Germinal center (tissue), 1 donor: ENCODE results near the gene SP5.
"Not testable (repeated sequence)": the region's sequence is repeated elsewhere in the genome, so short reads cannot be mapped to it uniquely, and the experiment has no call there.

ENCODE experiments used
- DNase-seq: peaks from one replicate; pipeline ENCODE4 v3.0.0; 2012; ENCODE audit warnings: mixed read lengths, low spot score

Gene SP5

DNA sequence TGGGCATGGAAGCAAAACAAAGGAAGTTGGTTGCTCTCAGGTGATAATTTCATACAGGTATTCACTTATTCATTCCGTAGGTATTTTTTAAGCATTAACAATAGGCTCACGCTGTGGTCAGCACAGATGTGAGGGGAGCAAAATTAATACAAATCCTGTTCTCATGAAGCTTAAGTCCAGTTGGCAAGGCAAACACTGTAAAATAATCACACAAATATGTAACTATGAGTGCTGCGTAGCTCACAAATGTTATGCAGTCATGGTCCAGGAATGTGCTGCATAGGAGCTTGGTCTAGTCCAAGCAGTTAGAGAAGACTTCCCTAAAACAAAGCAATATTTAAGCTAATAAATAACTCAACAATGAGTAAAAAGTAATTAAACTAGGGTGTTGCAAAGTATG, 23.9 kb downstream of the SP5 start:
- DNase-seq, result no peak

GRCh38 chr2:170739507-170740046, 24.4 kb downstream of the SP5 start:
- no peak for DNase-seq

DNA sequence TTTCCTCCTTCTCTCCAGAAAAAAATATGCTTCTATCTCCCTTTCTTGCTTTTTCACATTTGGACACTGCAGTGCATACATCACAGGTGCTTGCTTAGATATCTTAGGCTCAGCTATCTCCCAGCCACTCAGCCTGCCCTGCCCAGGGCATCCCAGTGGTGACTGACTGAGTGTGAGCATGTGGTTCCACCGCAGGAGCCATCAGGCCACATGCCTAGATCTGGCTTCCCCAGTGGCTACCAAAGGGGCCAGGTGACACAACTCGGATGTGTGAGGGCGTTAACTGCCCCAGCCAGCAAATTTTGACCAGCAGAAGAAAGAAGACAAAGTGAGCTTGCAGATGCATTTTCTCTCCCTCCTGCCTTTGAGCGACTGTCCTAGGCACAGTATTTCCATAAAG, 25.5 kb downstream of the SP5 start:
- no peak for DNase-seq

GRCh38 chr2:170742000-170742399, 26.9 kb downstream of the SP5 start:
- DNase-seq, result no peak

DNA sequence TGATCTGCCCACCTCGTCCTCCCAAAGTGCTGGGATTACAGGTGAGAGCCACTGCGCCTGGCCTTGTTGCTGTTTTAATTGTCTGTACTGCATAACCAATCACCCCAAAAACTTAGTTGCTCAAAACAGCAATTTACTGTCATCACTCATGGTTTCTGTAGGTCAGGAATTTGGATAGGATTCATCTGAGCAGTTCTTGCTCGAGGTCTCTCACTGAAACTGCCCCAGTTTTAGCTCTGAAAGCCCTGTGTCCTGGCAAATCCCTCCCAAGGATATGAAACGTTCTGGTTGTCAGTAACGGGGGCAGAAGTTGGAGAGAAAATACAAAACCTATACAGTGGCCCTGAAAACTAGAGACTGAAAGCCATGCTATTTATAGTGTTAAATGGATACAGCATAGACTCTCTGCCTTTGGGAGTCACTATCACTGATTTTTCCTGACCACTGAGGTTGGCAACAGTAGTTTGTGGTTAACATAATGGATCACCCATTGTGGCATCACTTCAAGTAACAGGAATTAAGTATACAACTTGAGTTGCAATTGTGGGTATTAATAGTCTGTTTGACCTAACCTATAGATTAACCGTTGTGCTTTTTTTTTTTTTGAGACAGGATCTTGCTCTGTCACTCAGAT, 27.9 kb downstream of the SP5 start:
- DNase-seq, result no peak

- DNase-seq, result no peak
Observed at GRCh38 chr2:170743530-170744239, 28.5 kb downstream of the SP5 start.

DNA sequence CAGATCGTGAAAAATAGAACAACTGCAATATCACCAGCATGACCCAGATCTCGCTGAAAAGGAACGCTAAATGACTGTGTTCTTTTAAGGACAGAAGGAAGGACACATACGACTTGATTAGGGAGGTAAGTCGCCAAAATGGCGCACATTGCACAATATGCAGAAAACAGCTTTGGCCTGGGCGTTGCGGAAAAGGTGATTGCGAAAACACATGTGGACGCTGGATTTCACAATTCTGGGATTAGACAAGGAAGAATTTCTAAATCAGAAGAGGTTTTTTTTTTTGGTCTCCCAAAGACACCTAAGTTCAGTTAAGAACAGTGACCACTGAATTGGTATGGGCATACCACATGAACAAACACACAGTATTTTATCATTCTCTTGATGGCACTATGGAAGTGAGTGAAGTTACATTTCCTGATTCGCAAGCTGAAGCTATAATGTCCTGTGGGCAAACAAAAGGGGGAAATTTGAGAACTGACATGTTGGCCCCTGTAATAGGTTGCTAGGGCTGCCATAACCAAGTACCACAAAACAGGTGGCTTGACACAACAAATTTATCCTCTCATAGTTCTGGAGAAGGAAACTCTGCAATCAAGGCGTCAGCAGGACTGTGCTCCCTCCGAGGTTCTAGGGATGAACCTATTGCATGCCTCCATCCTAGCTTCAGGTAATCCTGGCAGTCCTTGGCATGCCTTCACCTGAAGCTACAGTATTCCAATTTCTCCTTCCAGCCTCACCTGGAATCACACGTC, 29.3 kb downstream of the SP5 start:
- DNase-seq, result no peak

DNA sequence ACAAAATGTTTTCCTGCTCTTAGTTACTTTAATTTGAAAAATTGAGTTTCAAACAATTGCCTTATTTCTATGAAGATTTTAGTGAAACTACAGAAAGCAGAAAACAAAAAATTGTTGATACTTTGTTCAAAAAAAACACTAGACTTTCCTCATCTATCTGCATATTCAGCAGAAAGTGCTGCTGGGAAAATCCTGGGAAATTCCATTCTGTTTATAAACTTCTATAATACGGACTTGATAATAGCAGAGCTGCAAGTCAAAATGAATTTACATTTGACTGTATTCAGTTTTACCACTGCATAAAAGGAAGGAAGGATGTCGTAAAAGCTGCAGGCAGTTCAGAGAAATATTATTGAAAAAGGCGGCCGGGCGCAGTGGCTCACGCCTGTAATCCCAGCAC, 30.2 kb downstream of the SP5 start:
- DNase-seq, result no peak

DNA sequence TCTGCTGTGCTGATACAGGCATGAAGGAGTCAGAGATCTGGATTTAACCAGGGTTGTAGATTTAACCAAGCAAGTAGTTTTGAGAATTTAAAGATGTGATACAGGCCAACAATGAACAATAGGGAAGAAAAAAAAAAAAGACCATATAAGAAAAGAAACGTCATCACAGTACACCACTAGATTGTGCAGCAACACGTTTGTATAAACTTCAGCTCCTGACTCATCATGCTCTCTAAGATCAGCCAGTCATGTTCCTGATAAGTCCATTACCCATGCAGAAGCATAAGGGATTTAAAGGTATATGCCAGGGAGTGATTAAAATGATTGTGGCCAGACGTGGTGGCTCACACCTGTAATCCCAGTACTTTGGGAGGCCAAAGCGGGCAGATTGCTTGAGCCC, 32.8 kb downstream of the SP5 start:
- DNase-seq, result no peak

- DNase-seq, result not testable (repeated sequence)
Observed at GRCh38 chr2:170751555-170751954, 36.4 kb downstream of the SP5 start.

- DNase-seq, result no peak
Observed at GRCh38 chr2:170761572-170761971, 46.4 kb downstream of the SP5 start.

GRCh38 chr2:170762760-170763159, 47.6 kb downstream of the SP5 start:
- no peak for DNase-seq

GRCh38 chr2:170763232-170763631, 48.1 kb downstream of the SP5 start:
- no peak for DNase-seq

DNA sequence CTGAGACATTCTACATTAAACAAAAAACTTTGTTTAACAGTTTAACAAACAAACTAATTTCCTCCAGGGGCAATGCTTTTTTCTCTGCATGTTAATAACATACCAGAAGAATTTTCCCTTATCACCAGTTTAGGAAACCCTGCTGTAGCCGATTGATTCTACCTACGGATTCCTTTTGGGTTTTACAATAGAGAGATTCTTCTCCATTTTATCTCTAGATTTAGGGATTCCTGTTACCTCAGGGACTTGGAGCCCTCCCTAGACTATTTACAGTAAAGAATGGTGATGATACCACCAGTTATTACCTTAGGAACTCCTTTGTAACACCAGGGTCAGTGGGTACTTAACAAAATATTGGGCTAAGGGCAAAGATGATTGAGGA, 49.7 kb downstream of the SP5 start:
- no peak for DNase-seq

DNA sequence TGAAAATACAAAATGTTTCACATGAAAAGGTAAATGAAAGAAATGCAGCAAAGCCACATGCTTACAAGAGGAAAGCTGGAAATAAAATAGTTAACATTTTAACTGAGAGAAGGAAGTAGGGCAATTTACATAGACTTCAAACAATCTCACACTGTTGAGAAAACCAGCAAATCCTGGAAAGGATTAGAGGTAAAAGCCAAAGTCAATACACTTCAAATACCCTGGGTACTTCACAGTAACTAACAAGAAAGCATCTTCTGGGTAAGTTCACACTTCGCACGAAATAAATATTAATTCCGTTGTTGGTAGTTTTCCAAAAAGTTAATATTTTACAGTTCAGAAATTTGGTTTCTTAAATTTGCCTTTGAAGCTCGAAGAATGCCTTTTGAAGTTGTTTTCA, 51.6 kb downstream of the SP5 start:
- no peak for DNase-seq
